Tibial nerve (tissue), 4 donors: Measurements from ENCODE around the gene PLPP4.

Experiments
- CTCF ChIP-seq, 5 experiments: fragments of 200-600 bp in 3 of 5; fragments of 450-650 bp in 2 of 5; sonication (generic) in 3 of 5; IDR thresholded peaks; one replicate each; pipeline ENCODE4 v1.5.1; 2016 to 2019; ENCODE audit warnings: antibody characterized with exemption in 5 of 5, mild to moderate bottlenecking in 3 of 5, moderate library complexity in 2 of 5
- EP300 ChIP-seq, 2 donors: sonication (generic); formaldehyde crosslinking; IDR thresholded peaks; one replicate each; pipeline ENCODE4 v1.6.1; 2017; ENCODE audit warnings: antibody characterized with exemption in 2 of 2, mild to moderate bottlenecking in 1 of 2
- POLR2A ChIP-seq, 2 donors: fragments of 450-650 bp; IDR thresholded peaks; one replicate each; pipeline ENCODE4 v1.6.1; 2017; ENCODE audit warnings: antibody characterized with exemption in 2 of 2, mild to moderate bottlenecking in 2 of 2, moderate library complexity in 2 of 2

GRCh38 chr10:120508393-120508792 lies 51.4 kb downstream of the PLPP4 start:
- TF ChIP-seq CTCF (IDR thresholded peaks at IDR 0.05) (no peak), EP300 (IDR thresholded peaks at IDR 0.05) (no peak), POLR2A (IDR thresholded peaks at IDR 0.05) (no peak)
